Ishikawa (cell line): Measurements from ENCODE around the gene PEX11G.

Experiments used
- EGR1 ChIP-seq: IDR thresholded peaks from 2 replicates; pipeline ENCODE4 v1.6.1; 2012
- EP300 ChIP-seq: IDR thresholded peaks from 2 replicates; pipeline ENCODE4 v1.6.1; 2012; ENCODE audit warnings: borderline replicate concordance
- RAD21 ChIP-seq: IDR thresholded peaks from 2 replicates; pipeline ENCODE4 v1.6.1; 2012; ENCODE audit warnings: low read depth
- TEAD4 ChIP-seq: IDR thresholded peaks from 2 replicates; pipeline ENCODE4 v1.6.1; 2012
- YY1 ChIP-seq: IDR thresholded peaks from 2 replicates; pipeline ENCODE4 v1.6.1; 2012; ENCODE audit warnings: low read depth
- ZBTB7A ChIP-seq: IDR thresholded peaks from 2 replicates; pipeline ENCODE4 v1.6.1; 2012; ENCODE audit warnings: low read depth

DNA sequence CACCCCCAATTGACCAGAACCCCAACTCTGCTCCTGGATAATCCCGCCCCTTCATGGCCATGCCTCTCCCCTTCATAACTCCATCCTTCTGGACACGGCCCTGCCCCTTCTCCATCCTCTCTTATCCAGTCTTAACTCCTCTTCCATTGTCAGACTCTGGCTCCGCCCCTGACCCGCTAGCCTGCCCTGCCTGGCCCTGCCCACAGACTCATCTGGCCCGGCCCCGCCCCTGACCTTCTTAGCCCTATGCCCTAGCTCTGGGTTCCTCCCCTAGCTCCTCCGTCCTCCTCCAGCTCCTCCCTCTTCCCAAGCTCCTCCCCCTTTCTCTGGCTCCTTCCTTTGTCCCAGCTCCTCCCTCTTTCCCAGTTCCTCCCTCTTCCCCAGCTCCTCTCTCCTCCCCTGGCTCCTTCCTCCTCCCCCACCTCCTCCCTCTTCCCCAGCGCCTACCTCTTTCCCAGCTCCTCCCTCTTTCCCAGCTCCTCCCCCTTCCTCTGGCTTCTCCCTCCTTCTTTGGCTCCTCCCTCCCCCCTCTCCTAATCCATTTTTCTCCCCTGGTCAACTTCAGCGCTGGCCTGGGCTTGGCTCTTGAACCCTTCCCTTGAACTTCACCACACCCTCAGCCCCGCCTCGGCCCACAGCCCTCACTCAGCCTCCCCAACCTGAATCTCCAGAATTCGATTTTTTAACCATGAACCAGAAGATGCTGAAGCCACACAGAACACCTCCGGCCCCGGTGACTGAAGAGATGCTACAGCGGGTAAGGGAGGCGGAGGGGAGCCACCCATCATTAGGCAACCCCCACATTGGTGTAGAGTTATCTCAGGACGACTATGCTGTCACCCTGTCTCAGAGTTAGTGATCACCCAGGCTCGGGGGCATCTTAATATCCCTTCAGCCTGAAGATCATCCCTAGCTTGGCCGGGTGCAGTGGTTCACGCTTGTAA is 17.8 kb upstream of the PEX11G start:
- TF ChIP-seq EP300 (no peak), EGR1 (no peak), YY1 (no peak), RAD21 (no peak), ZBTB7A (no peak), TEAD4 (no peak)
